HEK293 (cell line): ENCODE measurements around the gene LRP1-AS.

Experiments used
- ATF2 ChIP-seq: fragments of 450-650 bp; formaldehyde crosslinking; IDR thresholded peaks from 2 replicates; pipeline ENCODE4 v1.5.1; 2016; ENCODE audit warnings: missing biosample characterization, missing genetic modification characterization, low read depth
- CTCF ChIP-seq: fragments of 450-650 bp; formaldehyde crosslinking; IDR thresholded peaks from 2 replicates; pipeline ENCODE4 v1.5.1; 2016; ENCODE audit warnings: missing biosample characterization, missing genetic modification characterization
- ELK4 ChIP-seq: IDR thresholded peaks from 2 replicates; pipeline ENCODE4 v1.6.1; 2011; ENCODE audit warnings: mild to moderate bottlenecking, low read depth, low read length, borderline replicate concordance
- GFI1B ChIP-seq: fragments of 450-650 bp; formaldehyde crosslinking; IDR thresholded peaks from 2 replicates; pipeline ENCODE4 v1.5.1; 2016; ENCODE audit warnings: missing biosample characterization, missing genetic modification characterization
- PBX3 ChIP-seq: sonication (generic); formaldehyde crosslinking; IDR thresholded peaks from 2 replicates; pipeline ENCODE4 v1.8.1; 2022; ENCODE audit warnings: mild to moderate bottlenecking, moderate library complexity, missing genetic modification reagents
- PRDM2 ChIP-seq: fragments of 450-650 bp; formaldehyde crosslinking; IDR thresholded peaks from 2 replicates; pipeline ENCODE4 v1.5.1; 2016; ENCODE audit warnings: missing biosample characterization, missing genetic modification characterization, borderline replicate concordance
- REST ChIP-seq: fragments of 450-650 bp; formaldehyde crosslinking; IDR thresholded peaks from 2 replicates; pipeline ENCODE4 v1.5.1; 2016; ENCODE audit warnings: missing biosample characterization, missing genetic modification characterization
- SP2 ChIP-seq: fragments of 450-650 bp; formaldehyde crosslinking; IDR thresholded peaks from 2 replicates; pipeline ENCODE4 v1.5.1; 2016; ENCODE audit warnings: missing biosample characterization, missing genetic modification characterization
- ZNF26 ChIP-seq: fragments of 450-650 bp; formaldehyde crosslinking; IDR thresholded peaks from 2 replicates; pipeline ENCODE4 v1.5.1; 2016; ENCODE audit warnings: missing biosample characterization, missing genetic modification characterization
- ZNF558 ChIP-seq: fragments of 450-650 bp; formaldehyde crosslinking; IDR thresholded peaks from 2 replicates; pipeline ENCODE4 v1.5.1; 2016; ENCODE audit warnings: missing biosample characterization, missing genetic modification characterization
- ZNF571 ChIP-seq: fragments of 450-650 bp; formaldehyde crosslinking; IDR thresholded peaks from 2 replicates; pipeline ENCODE4 v1.5.0; 2017; ENCODE audit warnings: missing biosample characterization, missing genetic modification characterization
- ZNF677 ChIP-seq: fragments of 450-650 bp; IDR thresholded peaks from 2 replicates; pipeline ENCODE4 v1.5.0; 2018; ENCODE audit warnings: missing biosample characterization, mild to moderate bottlenecking, missing genetic modification characterization, moderate library complexity
- ZSCAN23 ChIP-seq: fragments of 450-650 bp; formaldehyde crosslinking; IDR thresholded peaks from 2 replicates; pipeline ENCODE4 v1.5.1; 2016; ENCODE audit warnings: missing biosample characterization, missing genetic modification characterization

GRCh38 chr12:57104292-57104910 lies 43.0 kb downstream of the LRP1-AS start:
- TF ChIP-seq CTCF (tag by site-specific recombination), result no peak
- TF ChIP-seq SP2 (tag by site-specific recombination), result no peak
- no peak for TF ChIP-seq REST
- TF ChIP-seq ZNF558 (tag by site-specific recombination), result no peak
- no peak for TF ChIP-seq ELK4
- no peak for TF ChIP-seq PBX3 (CRISPR knock-in tag)
- TF ChIP-seq ZSCAN23 (tag by site-specific recombination), result no peak
- no peak for TF ChIP-seq GFI1B (tag by site-specific recombination)
- TF ChIP-seq ATF2, result no peak
- no peak for TF ChIP-seq ZNF26 (tag by site-specific recombination)
- no peak for TF ChIP-seq PRDM2 (tag by site-specific recombination)
- TF ChIP-seq ZNF571 (tag by site-specific recombination), result no peak
- no peak for TF ChIP-seq ZNF677 (tag by site-specific recombination)
